DMS 273 (cell line): ENCODE results near the gene CLSTN3.

ENCODE experiments used
- DNase-seq: peaks from one replicate; lab custom pipeline; 2025; ENCODE audit not compliant: unreplicated experiment; lab: John Stamatoyannopoulos, UW

Gene CLSTN3

DNA sequence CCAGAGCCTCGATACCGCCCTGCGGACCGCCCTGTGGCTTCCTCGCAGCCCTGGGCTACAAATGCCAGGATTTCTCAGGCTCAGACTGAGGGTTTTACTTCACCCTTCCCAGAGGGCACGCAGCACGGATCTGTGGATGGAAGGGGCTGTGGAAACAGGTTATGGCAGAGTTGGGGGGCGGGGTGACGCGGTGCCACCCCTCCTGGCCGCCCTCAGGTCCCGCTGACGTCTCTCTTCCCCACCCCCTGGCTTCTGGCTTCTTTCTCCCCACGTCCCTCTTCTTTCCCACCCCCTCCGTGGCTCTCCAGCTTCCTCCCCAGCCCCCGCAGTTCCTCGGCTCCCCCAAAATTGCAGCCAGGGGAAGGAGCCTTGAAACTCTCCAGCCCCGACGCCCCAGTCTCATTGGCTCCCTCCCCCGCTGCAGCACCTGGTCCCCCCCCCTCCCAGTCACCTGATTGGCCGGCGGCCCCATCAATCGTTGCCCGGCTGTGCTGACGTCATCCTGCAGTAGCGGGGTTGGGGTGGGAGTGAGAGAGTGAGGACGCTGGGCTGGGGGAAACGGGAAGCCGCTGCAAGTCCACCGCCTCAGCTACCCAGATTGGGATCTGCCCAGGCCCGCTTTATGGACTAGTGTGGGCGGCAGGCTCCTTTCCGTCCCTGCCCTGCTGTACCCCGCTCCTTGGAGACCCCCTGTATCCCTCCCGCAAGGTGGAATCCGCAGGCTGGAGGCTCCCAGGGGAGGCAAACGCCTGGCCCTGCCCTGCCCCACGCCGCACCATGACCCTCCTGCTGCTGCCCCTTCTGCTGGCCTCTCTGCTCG is at the start of gene CLSTN3:
CLSTN3 (plus strand) TSS at position 500 of the 820 bp plus-strand sequence; CDS start at position 778, 278 bp downstream.
- DNase-seq, result peak; percentile 81

DNA sequence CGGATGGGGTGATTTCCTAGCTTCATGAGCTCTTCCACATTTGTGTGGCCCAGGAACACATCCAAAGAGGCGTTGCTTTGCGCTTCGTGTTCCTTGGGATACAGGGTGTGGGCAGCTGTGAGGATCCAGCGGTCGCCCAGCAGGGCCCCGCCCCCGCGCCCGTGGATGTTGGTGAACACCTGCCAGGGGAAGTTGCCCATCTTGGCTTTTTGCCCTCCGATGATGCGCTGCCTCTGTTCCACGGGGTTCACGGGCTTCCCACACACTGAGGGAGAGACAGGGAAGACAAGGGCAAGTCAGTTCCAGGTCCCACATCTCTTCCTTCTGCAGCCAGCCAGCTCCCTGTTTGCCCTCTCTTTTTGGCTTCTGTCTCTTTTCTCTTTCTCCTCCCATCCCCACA is 49.1 kb upstream of the CLSTN3 start:
- no peak for DNase-seq

DNA sequence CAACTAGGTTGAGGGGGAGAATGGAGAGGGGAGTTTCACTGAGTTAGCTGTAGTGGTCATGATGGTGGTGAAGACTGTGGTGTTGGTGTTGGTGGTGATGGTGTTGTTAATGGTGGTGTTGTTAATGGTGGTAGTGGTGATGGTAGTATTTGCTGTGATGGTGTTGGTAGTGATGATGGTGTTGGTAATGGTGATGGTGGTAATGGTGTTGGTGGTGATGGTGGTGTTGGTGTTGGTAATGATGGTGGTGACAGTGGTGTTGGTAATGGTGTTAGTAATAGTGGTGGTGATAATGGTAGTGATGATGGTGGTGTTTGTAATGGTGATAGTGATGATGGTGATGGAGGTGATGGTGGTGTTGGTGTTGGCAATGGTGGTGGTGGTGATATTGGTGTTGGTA is 47.0 kb upstream of the CLSTN3 start:
- no peak for DNase-seq

DNA sequence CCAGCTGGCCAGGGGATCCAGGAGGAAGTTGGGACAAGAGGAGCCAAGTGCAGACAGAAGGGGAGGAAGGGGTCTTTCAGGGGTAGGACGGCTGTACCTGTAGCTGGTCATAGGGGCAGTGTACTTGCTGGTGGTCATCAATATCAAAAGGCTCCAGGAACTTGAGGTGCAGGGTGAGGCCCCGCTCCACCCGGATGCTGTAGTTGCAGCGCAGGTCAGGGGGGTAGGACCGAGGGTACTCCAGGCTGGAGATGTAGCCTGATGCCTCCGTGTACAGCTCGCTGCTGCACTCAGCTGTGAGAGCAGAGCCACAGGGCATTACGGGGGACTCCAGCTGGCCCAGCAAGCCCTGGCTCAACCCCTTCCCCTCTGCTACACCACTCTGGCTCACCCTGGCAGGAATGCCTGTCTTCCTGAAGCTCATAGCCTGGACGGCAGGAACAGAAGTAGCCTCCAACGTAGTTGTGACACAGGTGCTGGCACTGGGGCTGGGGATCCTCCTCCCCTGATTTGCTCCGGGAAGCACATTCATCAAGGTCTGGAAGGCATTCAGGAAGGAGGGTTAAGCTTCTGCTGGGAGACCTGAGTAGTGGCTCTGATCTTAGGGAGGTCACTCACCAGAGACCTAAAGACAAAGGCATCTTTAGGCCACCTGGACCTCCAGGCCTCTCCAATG is 40.8 kb upstream of the CLSTN3 start:
- no peak for DNase-seq

DNA sequence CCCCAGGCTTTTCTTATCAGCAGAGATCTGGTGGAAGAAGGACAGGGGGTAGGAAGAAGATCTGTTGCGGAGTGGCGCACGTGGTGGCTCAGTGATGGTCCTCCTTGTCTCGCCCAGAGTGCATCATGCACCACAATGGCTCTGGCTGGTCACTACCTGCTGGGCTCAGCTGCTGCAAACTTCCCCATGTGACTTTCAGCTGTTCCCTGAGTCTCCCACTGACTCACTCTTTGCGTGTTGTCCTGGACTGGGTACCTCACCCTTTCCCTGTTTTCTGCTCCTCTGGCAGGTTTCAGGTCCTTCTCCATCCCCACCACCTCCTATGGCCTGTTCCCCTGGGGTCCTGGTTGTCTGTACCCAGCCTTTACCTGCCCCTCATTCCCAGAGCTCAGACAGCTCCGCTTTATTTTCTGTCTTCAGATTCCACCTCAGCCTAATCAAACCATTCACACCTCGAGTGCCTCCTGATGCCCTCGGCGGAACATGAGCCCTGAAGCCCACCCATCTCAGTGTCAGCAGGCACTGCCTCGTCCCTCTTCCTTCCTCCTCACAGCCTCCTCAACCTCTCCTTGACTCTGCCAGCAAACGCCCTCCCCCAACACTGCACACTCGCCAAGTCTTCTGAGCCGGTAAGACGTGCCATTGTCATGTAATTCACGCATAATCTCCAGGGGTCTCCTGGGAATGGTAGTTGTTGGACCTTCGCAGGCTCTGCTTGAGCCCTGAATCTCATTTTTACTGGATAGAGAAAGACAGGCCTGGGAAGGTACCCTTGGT is 39.8 kb upstream of the CLSTN3 start:
- no peak for DNase-seq

DNA sequence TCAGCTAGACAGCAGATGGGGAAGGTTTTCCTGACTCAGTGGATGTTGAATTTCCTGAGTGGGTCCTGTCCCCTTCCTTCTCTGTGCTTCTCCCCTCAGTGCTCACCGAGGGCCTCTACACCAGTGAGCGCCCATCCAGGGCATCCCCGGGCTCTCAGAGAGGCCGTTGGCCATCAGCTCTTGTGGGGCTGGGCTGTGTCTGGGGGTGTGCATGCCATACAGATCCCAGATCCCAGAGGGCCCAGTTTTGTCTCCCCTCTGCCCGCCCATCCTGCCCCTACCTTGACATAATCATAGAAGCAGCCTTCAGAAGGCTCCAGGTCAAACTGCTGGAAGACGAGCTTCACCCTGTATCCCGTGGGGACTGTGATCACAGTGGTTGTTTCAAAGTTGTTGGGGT is 39.0 kb upstream of the CLSTN3 start:
- DNase-seq, result no peak

DNA sequence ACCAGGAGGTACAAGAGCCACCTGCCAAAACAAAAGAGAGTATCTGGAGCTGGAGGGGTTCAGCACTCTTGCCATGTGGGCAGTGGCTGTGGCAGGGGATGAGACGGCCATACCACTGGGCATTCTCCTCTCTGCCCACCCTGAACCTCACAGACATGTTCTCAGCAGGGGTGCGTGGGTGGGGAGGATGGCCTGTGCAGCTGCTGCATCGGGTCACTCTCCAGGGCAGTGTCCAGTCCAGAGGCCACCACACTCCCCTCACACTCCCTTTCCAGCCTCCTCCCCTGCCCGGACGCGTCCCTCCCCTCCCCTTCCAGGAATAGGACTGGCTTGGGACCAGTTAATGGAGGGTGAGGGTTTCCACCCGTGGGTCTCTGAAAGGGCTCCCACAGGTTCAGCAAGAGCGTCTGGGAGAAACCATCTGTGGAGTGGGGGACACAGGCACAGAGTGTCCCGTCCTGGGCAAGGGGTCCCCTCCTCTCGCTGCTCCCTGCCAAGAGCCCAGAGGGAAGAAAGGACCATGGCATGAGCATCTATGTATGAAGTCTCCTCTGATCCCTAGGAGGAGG is 38.4 kb upstream of the CLSTN3 start:
- no peak for DNase-seq

DNA sequence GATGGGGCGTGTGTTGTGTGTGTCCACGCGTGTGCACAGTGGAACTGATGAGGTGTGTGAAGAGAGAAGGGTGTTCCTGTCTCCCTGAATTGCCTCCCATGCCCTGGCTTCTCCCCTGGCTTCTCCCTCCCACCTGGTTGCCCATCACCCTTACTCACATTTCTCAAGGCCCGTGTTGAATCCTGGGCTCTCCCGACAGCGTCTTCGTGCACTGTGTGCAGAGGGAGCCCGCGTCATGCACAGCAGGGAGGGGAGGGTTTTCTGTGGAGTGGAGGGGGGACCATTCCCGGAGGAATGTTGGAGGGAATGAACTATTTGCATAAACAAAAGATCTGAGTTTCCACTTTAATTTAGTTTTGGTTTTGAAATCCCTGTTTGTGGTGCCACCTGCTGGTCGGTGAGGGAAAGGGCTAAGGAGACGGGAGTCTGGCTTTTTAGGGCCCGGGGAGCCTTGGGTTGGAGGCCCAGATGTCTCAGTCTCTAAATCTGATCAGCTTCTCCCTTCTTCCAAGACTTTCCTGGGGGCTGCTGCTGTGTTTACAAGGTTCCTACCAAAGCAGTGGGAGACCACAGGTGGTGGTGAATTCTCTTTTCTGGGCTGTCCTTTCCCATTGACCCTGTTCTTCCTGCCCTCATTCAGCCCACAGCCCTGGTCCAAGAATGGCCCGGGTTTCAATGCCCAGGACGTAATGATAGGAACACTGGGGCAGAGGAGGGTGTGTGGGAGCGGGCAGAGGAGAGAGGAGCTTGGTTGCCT is 37.8 kb upstream of the CLSTN3 start, which contains the start of gene C1R:
C1R (minus strand) TSS at position 217 of the 757 bp plus-strand sequence; CDS start at position 160, 57 bp downstream.
- peak; percentile 60 for DNase-seq

DNA sequence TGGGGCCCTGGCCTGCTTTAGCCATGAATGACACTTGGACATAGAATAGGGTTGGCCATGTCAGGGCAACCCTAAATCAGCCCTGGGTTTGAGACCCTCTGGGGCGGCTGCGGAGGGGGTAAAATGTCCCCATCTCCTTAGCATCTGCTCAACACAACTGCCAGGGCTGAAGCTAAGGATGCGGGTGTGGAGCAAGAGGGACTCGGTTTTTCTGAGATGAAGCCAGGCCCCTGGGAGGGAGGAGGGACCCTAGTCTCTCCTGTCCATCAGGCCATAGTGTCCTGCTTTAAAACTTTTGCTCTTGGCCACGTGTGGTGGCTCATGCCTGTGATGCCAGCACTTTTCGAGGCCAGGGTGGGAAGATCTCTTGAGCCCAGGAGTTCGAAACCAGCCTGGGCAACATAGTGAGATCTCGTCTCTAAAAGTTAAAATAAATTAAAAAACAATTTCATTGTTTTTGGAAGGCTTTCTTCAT is 37.1 kb upstream of the CLSTN3 start:
- DNase-seq, result no peak

DNA sequence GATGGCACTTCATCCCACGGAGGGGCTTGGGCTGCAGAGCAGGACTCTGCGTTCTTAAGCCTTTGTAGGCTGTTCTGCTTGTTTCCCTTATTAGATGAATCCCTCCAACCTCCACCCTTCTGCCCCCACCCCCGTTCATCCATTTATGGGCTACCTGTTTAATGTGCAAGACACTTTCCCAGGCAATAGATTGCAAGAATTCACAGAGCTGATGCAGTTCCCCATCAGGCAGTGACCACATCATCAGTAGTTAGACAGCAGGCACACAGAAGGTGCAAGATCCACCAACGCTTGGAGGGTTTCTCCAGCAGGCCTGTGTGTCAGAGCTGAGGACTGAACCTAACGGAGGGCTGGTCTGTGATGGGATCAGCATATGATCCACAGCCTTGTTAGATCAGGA is 36.7 kb upstream of the CLSTN3 start:
- no peak for DNase-seq

DNA sequence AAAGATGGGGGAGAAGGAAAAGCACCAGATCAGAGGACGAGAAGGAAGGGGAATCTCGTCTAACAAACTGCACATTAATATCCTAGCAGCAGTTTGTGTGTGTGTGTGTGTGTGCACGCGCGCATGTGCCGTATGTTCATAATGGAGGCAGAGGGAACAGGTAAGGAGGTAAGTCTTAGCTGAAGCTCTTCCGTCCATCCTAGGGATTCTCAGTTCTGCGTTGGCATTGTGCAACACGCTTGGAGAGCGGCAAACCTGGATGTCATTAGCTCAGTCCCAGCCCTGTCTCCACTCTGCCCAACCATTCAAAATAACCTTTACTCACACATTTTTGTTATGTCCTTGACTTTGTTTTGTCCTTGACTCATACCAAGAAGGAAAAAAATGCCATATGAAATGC is 36.3 kb upstream of the CLSTN3 start:
- DNase-seq, result no peak

DNA sequence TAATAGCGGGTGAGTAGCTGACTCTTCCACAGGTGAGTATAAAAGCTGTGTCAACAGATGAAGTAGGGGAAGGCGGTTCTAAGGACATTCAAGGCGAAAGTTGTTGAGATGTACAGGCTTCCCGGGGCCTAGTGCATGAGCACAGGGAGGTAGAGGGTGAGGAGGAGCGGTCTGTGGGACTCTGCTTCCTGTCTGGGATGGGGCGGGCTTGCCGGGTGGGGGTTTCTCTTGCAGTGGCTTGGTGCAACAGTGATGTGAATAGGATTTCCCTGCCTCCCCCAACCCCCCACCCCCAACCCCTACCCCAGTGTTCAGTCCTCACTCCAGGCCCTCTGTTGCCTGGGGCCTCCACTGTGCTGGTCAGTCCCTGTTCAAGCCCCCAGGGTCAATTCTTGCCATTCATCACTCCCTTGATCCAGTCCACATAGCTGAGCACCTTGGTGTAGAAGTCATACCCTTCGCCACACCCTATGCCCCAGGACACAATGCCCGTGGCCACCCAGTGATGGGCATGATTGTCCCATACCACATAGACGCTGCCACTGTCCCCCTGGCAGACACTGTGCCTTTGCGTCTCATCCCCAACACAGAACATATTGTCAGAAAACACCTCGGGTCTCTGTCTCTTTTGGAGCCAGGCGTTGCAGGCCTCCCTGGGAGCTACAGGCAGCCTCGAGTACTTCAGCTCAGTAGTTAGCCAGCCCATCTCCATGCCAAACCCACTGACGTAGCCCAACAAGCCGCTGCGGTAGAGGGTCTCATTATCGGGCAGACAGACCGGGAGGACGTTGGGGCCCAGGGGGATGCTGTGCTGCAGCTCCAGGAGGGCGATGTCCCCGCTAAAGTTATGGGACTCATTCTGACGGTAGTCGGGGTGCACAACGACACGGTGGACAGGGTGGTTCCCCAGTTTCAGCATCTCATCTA is 33.9 kb upstream of the CLSTN3 start:
- DNase-seq, result no peak

DNA sequence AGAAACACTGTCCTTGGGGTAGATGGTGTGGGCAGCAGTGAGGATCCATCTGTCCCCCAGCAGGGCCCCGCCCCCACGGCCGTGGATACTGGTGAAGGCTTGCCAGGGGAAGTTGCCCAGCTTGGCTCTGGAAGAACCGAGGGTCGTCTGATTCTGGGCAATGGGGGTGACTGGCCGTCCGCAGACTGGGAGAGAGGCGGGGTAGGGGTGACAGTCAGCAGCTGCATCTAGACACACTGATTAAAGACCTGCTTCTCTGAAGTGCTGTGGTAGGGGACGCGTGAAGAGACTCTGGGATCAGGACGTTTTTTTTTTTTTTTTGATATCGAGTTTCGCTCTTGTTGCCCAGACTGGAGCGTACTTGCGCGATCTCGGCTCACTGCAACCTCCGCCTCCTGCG is 33.2 kb upstream of the CLSTN3 start:
- no peak for DNase-seq

DNA sequence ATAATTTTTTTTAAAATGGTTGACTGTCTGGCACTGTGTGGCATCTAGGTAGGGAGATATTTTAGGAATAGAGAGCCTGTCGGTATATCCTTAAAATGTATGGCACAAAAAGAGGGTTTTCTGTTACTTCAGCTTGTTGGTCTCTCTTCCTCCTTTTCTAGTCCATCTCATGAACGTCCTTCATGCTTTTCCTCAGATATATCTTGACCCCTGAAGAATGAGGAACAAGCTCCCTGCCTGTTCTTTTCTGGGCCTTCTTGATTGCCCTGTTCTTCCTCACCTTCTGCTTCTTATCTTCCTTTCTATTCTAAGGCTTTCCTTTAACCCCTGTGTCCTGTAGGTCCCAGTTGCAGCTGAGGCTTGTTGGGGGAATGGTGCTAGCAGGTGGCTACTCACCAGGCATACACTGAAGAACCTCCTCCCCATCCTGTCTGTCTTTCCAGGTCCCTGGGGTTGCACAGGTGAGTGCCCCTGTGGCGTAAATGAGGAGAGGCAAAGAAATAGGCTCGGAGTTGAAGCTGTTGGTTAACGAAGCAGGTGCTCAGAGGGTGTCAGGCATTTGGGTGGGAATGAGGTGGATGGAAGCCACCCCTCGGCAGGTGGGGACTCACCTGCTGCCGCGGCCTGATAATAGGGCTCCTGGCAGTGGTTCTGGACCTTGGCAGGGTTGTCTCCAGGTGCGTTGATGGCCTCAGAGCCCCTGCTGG is 30.7 kb upstream of the CLSTN3 start:
- DNase-seq, result no peak

DNA sequence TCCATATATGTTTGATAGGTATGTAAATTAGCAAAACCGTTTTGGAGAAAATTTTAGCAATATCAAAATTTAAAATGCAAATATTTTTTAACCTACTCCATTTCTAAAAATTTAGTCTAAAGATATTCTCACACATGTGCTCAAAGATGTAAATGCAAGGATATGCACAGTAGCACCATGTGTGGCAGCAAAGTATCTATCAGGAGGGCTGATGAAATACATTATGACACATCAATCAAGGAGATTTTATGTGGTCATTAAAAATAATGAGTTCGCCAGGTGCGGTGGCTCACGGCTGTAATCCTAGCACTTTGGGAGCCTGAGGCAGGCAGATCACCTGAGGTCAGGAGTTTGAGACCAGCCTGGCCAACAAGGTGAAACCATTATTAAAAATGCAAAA is 29.9 kb upstream of the CLSTN3 start:
- no peak for DNase-seq

DNA sequence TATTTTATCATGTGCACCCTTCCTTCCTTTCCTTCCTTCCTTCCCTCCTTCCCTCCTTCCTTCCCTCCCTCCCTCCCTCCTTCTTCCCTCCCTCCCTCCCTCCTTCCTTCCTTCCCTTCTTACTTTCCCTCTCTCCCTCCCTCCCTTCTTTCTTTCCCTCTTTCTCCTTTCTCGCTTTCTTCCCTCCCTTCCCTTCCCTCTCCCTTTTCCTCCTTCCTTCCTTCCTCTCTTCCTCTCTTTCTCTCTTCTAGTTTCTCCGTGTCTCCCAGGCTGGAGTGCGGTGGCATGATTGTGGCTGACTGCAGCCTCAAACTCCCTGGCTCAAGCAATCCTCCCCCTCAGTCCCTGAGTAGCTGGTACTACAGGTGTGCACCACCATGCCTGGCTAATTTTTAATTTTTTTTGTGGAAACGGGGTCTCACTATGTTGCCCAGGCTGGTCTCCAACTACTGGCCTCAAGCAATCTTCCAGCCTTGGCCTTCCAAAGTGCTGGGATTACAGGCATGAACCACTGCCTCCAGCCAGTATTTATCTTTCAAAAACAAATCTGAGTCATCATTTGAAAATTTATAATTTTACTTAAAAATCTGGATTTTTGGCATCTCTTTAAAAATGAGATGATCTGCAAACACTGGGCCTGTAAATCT is 29.0 kb upstream of the CLSTN3 start:
- DNase-seq, result no peak

DNA sequence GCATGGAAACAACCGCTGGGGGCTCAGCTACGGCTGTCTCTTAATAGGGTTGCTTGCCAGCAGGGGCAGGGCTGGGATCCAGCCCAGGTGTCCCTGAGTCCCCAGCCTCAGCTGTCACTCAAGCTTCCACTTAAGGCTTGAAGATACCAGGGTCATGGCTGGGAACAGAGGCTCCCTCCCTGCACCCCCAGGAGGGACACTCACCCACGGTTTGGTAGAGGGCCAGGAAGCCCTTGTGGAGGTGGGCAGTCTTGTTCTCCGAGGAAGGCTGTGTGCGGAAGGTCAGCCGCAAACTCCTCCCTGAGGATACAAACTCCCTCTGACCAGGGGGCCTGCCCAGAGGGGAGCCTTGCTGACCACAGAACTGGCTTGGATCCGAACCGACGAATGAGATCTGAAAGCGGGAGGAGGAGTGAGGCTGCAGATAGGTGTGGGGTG is 28.5 kb upstream of the CLSTN3 start:
- DNase-seq, result no peak

DNA sequence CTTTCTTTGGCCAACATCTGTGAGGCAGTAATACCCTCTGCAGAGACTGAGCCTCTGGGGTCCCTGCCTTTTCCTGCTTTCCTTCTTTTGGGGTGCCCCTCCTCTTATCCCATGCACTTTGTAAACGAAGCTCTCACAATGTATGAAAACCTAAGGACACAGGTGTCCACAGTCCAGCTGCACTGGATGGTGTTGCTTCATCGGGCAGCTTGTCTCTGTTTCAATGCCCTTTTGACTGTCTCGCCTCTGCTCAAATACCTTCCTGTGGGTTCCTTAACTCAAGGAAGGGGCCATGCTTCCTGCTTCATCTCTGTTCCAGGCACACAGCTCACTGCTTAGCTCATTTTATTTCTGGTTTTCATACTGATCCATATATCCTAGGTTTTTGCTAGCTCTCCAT is 27.6 kb upstream of the CLSTN3 start:
- DNase-seq, result no peak
